Spleen (tissue), 7 donors: ENCODE data around the gene PRX.

Experiments used
- CTCF ChIP-seq, 11 experiments: fragments of 200-600 bp in 7 of 11; fragments of 450-650 bp in 4 of 11; sonication (generic) in 4 of 11; IDR thresholded peaks in 8 of 11; conservative IDR thresholded peaks in 3 of 11; 1 replicate in 7 of 11; 2 replicates in 4 of 11; pipeline versions ENCODE4 v1.4.0 to v1.8.0; 2016 to 2021; ENCODE audit warnings: antibody characterized with exemption in 11 of 11, inconsistent platforms in 4 of 11, mild to moderate bottlenecking in 1 of 11
- POLR2A ChIP-seq, 3 donors: fragments of 450-650 bp; IDR thresholded peaks; one replicate each; pipeline ENCODE4 v1.5.1; 2017; ENCODE audit warnings: antibody characterized with exemption in 3 of 3, mild to moderate bottlenecking in 1 of 3
- POLR2AphosphoS5 ChIP-seq, 3 donors: sonication (generic); formaldehyde crosslinking; IDR thresholded peaks; one replicate each; pipeline ENCODE4 v1.5.1; 2017; ENCODE audit warnings: antibody characterized with exemption in 3 of 3
- donor health status: DM: no; HTN: no; CAD: no; lungs with moderate emphysema.
- donor health status: DM: no; HTN: no; CAD: no.
- donor health status: DM: no; HTN: no; CAD: no.

GRCh38 chr19:40360708-40361241, 52.4 kb downstream of the PRX start:
- no peak for TF ChIP-seq POLR2A (IDR thresholded peaks at IDR 0.05)
- no peak for TF ChIP-seq POLR2AphosphoS5 (IDR thresholded peaks at IDR 0.05)
- TF ChIP-seq CTCF (IDR thresholded peaks at IDR 0.05 in 8 of 11, conservative IDR thresholded peaks at IDR 0.05 in 3 of 11), result no peak
